Stomach (tissue), 4 donors: ENCODE measurements around the gene SYNE4.

Source experiments
- CTCF ChIP-seq, 7 experiments: fragments of 450-650 bp in 4 of 7; fragments of 200-600 bp in 3 of 7; sonication (generic) in 3 of 7; IDR thresholded peaks; one replicate each; pipeline ENCODE4 v1.5.1; 2016 to 2019; ENCODE audit warnings: antibody characterized with exemption in 7 of 7, control low read depth in 2 of 7, mild to moderate bottlenecking in 1 of 7
- POLR2A ChIP-seq, 4 donors: fragments of 450-650 bp; IDR thresholded peaks; one replicate each; pipeline ENCODE4 v1.6.1; 2016; ENCODE audit warnings: antibody characterized with exemption in 4 of 4, control low read depth in 2 of 4, mild to moderate bottlenecking in 1 of 4, moderate library complexity in 1 of 4
- POLR2AphosphoS5 ChIP-seq, 3 donors: sonication (generic); formaldehyde crosslinking; IDR thresholded peaks; one replicate each; pipeline ENCODE4 v1.6.1; 2016; ENCODE audit warnings: antibody characterized with exemption in 3 of 3

DNA sequence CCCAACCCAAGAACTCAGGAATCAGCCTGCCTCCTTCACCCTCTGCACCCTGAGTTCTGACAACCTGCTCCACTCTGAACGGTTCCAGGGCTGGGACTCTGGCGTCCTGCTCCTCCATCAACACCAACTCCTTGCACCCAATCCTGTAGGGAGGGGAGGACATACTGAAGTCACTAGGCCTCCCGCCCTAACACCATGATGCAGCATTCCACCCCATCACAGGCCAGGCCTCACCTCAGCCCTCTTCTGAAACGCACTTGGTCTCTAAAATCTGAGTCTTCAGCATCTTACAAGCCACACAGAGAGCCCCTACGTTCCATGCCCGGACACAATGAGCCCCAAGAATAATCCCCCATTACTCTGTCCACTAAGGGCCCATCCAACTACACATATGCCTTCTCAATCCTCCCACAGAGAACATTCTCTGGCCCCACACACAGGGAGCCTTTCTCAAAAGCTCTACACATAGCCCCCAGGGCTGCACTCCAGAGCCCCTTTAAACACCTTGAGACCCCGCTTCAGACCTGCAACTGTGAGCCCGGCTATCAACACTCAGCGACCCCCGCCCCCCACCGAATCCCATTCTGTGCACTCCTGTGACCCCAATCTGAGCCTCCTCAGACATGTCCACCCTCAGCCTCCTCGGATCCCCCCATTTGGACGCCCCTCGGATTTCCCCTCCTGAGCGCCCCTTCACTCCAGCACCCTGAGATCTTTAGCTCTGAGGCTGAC lies 4.8 kb upstream of the SYNE4 start:
- TF ChIP-seq POLR2A (IDR thresholded peaks at IDR 0.05) (no peak), CTCF (IDR thresholded peaks at IDR 0.05) (no peak), POLR2AphosphoS5 (IDR thresholded peaks at IDR 0.05) (no peak)
